ENCODE measurements around the gene CBX2. TPM values are rescaled to one million over a fixed set of nuclear protein-coding genes. Genes with fewer than 3 reads are reported as not detected.

CBX2 gene
- total RNA-seq (2021) = 77.4 and 79.4 TPM in 2 replicates
- long read RNA-seq, full-length matches to known transcripts = 252 of 360 reads
- long read RNA-seq, partial matches to known transcripts = 76 of 360 reads
- long read RNA-seq, other reads (novel, unspliced or antisense) = 32 of 360 reads

- H3K18ac ChIP-seq (ENCODE audit: insufficient read length, low read depth, low read length) = peak within 1 kb of the TSS; percentile 75
- no peak within 1 kb of the TSS for H3K56ac ChIP-seq (ENCODE audit: insufficient read length, low read depth, low read length)
- no peak within 1 kb of the TSS for H2BK5ac ChIP-seq (ENCODE audit: insufficient read length, low read length)
- no peak within 1 kb of the TSS for H2BK12ac ChIP-seq (ENCODE audit: insufficient read length, low read depth, low read length)
- H3K4me1 ChIP-seq (ENCODE audit: insufficient read depth, low read length) = peaks cover 3% of the 10 kb centered on the region; the same call in 1 of the 2 replicates
- no peak within 1 kb of the TSS for H3T11ph ChIP-seq (ENCODE audit: low read length)
- H4K20me1 ChIP-seq (ENCODE audit: control insufficient read depth, insufficient read depth, insufficient read length) = no peaks in the 10 kb centered on the region
- Mint-ChIP-seq H3K9me3 (no peaks in the 10 kb centered on the region), H3K4me3 (peak within 1 kb of the TSS; percentile 91 to 97), H3K27me3 (ENCODE audit: low read depth) (peaks cover 30% of the 10 kb centered on the region), H3K36me3 (ENCODE audit: insufficient read depth in 1 of 3, low read depth in 3 of 3) (peaks cover 35 to 40% (median 36%) of the 10 kb centered on the region in 3 experiments), H3K4me1 (peaks cover 40 to 48% of the 10 kb centered on the region in 2 experiments), H3K27ac (peak within 1 kb of the TSS; percentile 91 to 96 (median 93))
- peak within 1 kb of the TSS; percentile 42 for H2BK120ac ChIP-seq (ENCODE audit: low read depth, low read length, poor library complexity, severe bottlenecking)
- H3K14ac ChIP-seq (ENCODE audit: insufficient read depth, low read length) = peak within 1 kb of the TSS; percentile 96
- H3K23me2 ChIP-seq (ENCODE audit: insufficient read length, low read depth, low read length, poor library complexity, severe bottlenecking) = peaks cover 14% of the 10 kb centered on the region
- H3K27me3 ChIP-seq (ENCODE audit: insufficient read depth, low read length) = no peaks in the 10 kb centered on the region
- peak; percentile 88 for DNase-seq
- no peak within 1 kb of the TSS for H2BK15ac ChIP-seq (ENCODE audit: low read depth, low read length)
- peak within 1 kb of the TSS; percentile 56 for H3K4me2 ChIP-seq (ENCODE audit: insufficient read depth, insufficient read length, low read length)
- H3K9ac ChIP-seq (ENCODE audit: extremely low read depth, insufficient read length, low read length) = peak within 1 kb of the TSS; percentile 68
- 0 out of 2 replicates have a peak, but pooled peaks cover 2% of the 10 kb centered on the region for H3K79me2 ChIP-seq (ENCODE audit: insufficient read depth, low read length)
- no CpG with 5 or more reads among the region's 96 CpGs for WGBS (ENCODE audit: extremely low coverage, insufficient read length, low lambda C conversion rate)
- H2AK5ac ChIP-seq (ENCODE audit: insufficient read length, low read length) = no peak within 1 kb of the TSS
- 0 out of 3 replicates have a peak, but pooled peaks have one; percentile 10 for TF ChIP-seq CTCF (conservative IDR thresholded peaks at IDR 0.05)
- no peak within 1 kb of the TSS for H3K27ac ChIP-seq (ENCODE audit: insufficient read length, low read depth, low read length)
- H4K8ac ChIP-seq (replicated peaks; ENCODE audit: insufficient read length, low read depth, low read length) = no peak within 1 kb of the TSS
- no peaks in the 10 kb centered on the region for H3K9me3 ChIP-seq (ENCODE audit: control insufficient read depth, low read depth, low read length)
- H3K4ac ChIP-seq (ENCODE audit: low read depth, low read length) = no peak within 1 kb of the TSS; the same call in 1 of the 2 replicates
- H2BK20ac ChIP-seq (ENCODE audit: low read depth, low read length, poor library complexity, severe bottlenecking) = no peak within 1 kb of the TSS
- no peak within 1 kb of the TSS for H4K91ac ChIP-seq (ENCODE audit: insufficient read length, low read depth, low read length)
- H3K79me1 ChIP-seq (ENCODE audit: insufficient read depth, low read depth, low read length, poor library complexity, severe bottlenecking) = peaks cover 3% of the 10 kb centered on the region
- no peak within 1 kb of the TSS for H3K23ac ChIP-seq (ENCODE audit: insufficient read length, low read depth, low read length)
- H4K5ac ChIP-seq (ENCODE audit: insufficient read length, low read depth, low read length) = no peak within 1 kb of the TSS
- H2AFZ ChIP-seq (ENCODE audit: low read length) = no peak within 1 kb of the TSS
These were observed at the start of gene CBX2 for GRCh38 chr17:79777894-79778503. Gene CBX2 (plus strand): TSS chr17:79778148. CDS start chr17:79778236, 88 bp downstream.
